Small intestine (tissue), 7 donors: Measurements from ENCODE around the gene PCNT. TPM values are rescaled to one million over a fixed set of nuclear protein-coding genes. Genes with fewer than 3 reads are reported as not detected.

Experiments
- DNase-seq, 2 donors: peaks; one replicate each; pipeline versions ENCODE4 v3.0.0 to v3.0.0-alpha.2; 2013
- FAIRE-seq: peaks from 2 replicates; lab custom pipeline; 2012; peaks lifted over from hg19 to GRCh38; lab: Jason Lieb, UNC
- H3K27ac ChIP-seq, 3 donors: one replicate each; pipeline ENCODE4 v1.5.1; 2013; ENCODE audit warnings: low read length in 2 of 3, mild to moderate bottlenecking in 2 of 3, control low read depth in 1 of 3, inconsistent platforms in 1 of 3, low read depth in 1 of 3, moderate library complexity in 1 of 3
- H3K27me3 ChIP-seq, 3 donors: one replicate each; pipeline ENCODE4 v1.6.1; 2013; ENCODE audit warnings: low read length in 3 of 3, inconsistent platforms in 1 of 3; ENCODE audit not compliant: control insufficient read depth in 3 of 3, insufficient read depth in 3 of 3
- H3K36me3 ChIP-seq, 3 donors: one replicate each; pipeline ENCODE4 v1.6.1; 2013; ENCODE audit warnings: low read length in 3 of 3, inconsistent platforms in 1 of 3, low read depth in 1 of 3, mild to moderate bottlenecking in 1 of 3, moderate library complexity in 1 of 3; ENCODE audit not compliant: control insufficient read depth in 3 of 3, insufficient read depth in 2 of 3
- H3K4me1 ChIP-seq, 3 donors: one replicate each; pipeline ENCODE4 v1.6.1; 2013; ENCODE audit warnings: low read length in 2 of 3, inconsistent platforms in 1 of 3, low read depth in 1 of 3, mild to moderate bottlenecking in 1 of 3, moderate library complexity in 1 of 3; ENCODE audit not compliant: control insufficient read depth in 3 of 3, insufficient read depth in 2 of 3
- H3K4me3 ChIP-seq, 3 donors: one replicate each; pipeline ENCODE4 v1.5.1; 2013; ENCODE audit warnings: low read length in 3 of 3, control low read depth in 1 of 3, inconsistent platforms in 1 of 3, low read depth in 1 of 3, mild to moderate bottlenecking in 1 of 3, moderate library complexity in 1 of 3
- H3K9me3 ChIP-seq, 2 donors: one replicate each; pipeline ENCODE4 v1.6.1; 2013; ENCODE audit warnings: low read depth in 1 of 2, low read length in 1 of 2; ENCODE audit not compliant: control insufficient read depth in 2 of 2, insufficient read depth in 1 of 2
- WGBS, 3 donors: extraction: QIAGEN DNeasy Blood & Tissue Kit; methylation state at CpG; one replicate each; pipeline ENCODE4 v1.1.7; 2013; 5-methylcytosine and 5-hydroxymethylcytosine counted together
- polyA plus RNA-seq, 4 donors: library from polyadenylated mRNA; stranded (reverse) in 3 of 4; unstranded in 1 of 4; fragments of 200-250 nt in 3 of 4; fragments of 120-200 nt in 1 of 4; gene quantifications; one replicate each; pipeline versions ENCODE4 v1.2.1 to v1.2.3, GENCODE V29; 2013
- donor health status: healthy with polysubstance abuse.
- donor health status: control.
- donor health status: control.
- donor health status: Bipolar disorder and iron deficiency.
- donor health status: healthy.

The PCNT gene
- polyA plus RNA-seq, 4 donors, result 9.2 to 15.4 (median 12.9) TPM

DNA sequence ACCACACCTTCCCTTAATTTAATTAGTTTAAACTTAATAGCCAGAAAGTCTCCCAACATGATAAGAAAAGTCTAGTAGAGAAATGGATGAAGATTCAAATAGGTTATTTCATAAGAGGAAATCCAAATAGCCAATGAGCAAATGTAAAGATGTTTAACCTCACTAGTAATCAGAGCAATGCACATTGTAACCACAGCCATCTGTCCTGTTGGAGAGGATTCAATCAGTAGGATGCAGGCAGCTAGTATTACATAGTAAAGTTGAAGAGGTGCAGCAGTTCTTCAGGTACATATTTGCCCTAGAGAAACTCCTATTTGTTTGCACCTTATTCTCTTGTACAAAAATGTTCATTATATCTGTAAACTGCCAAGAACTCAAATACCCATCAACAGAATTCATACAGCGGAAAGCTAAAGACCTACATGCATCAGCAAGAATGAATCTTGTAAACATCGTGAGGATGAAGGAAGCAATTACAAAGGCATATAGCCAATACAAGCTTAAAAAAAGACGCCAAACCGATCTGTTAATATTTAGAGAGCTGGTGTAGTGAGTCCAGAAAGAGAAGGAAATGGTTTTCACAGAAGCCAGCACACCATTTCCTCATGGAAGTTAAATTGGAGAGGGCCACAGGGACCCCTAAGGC is 162.6 kb downstream of the PCNT start:
- 67 to 91% (median 89%) methylated on average over 4 of the region's 4 CpGs for WGBS, 3 donors
- DNase-seq (no peak), FAIRE-seq (no peak)
- H3K4me3 ChIP-seq, result no peak overlapping the region
- no peaks in the 10 kb centered on the region for H3K27me3 ChIP-seq
- H3K36me3 ChIP-seq, result peaks cover 2 to 22% (median 7%) of the 10 kb centered on the region in 3 donors
- no peaks in the 10 kb centered on the region for H3K4me1 ChIP-seq
- no peak overlapping the region for H3K27ac ChIP-seq
- no peaks in the 10 kb centered on the region for H3K9me3 ChIP-seq

DNA sequence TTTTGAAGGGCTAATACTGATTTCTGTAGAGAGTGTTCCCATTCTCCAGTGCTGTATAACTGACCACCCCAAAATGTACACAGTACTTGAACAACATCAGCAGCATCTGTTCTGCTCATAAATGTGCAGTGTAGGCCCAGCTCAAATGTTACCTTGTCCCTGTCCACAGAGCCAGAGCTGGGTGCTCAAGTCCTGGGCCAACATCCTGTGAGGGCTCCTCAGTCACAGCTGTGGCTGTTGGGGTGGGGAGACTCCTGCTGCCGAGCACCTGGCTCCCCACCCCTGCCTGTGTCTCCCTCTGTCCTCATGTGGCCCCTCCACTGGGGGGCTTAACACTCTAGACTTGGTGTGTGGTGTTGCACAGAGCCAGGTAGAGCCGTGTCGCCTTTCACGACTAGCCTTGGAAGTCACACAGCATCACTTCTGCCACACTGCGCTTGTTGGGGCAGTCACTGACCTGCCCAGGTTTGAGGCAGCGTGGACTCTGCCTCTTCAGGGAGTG is 165.3 kb downstream of the PCNT start:
- Histone ChIP-seq H3K4me1 (no peaks in the 10 kb centered on the region), H3K36me3 (peaks cover 4 to 29% (median 9%) of the 10 kb centered on the region in 3 donors), H3K27me3 (no peaks in the 10 kb centered on the region), H3K4me3 (no peak overlapping the region), H3K9me3 (peaks cover 0 to 2% of the 10 kb centered on the region in 2 donors), H3K27ac (no peak overlapping the region)
- FAIRE-seq (no peak), DNase-seq (no peak)
- WGBS, 3 donors, result 84 to 91% (median 90%) methylated on average over 6 of the region's 6 CpGs

DNA sequence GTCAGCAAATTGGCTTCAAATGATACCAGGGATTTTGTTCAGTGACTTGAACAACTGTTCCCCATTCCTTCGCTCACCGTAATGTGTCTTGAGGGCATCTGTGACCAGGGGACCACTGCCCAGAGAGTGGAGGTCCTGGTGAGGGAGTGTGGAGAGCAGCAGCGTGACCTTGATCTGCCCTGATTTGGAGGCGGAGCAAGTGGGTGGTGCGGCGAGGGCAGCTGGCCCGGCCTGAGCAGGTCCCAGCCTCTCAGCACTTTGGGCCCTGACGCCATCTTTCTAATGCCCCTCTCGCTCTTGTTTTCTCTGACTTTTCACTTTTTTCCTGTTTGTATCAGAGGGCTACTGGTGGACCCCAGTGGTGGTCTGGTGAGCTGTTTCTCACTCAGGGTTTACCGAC is 165.8 kb downstream of the PCNT start:
- no peak for FAIRE-seq
- Histone ChIP-seq H3K9me3 (peaks cover 0 to 2% of the 10 kb centered on the region in 2 donors), H3K27me3 (no peaks in the 10 kb centered on the region), H3K4me1 (no peaks in the 10 kb centered on the region), H3K27ac (no peak overlapping the region), H3K4me3 (no peak overlapping the region), H3K36me3 (peaks cover 4 to 30% (median 9%) of the 10 kb centered on the region in 3 donors)
- 92 to 98% (median 97%) methylated on average over 10 of the region's 10 CpGs for WGBS, 3 donors
- no peak for DNase-seq

DNA sequence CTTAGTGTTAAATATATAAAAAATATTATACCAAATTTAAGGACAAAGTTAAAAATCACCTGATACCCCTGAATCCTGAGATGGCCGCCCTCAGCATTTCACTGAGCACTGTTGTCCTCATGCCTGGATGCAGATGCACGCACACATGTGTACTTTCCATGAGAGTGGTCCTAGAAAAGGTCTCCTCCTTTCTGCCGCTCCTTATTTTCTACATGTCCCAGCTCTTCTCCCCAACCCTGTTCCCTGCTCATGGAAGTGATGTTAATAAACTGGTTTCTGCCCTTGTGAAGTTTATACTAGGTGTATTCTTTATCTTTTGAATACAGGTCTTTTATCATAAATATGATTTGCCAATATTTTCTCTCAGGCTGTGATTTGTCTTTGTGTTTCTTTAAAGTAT is 167.6 kb downstream of the PCNT start:
- H3K4me1 ChIP-seq, result no peaks in the 10 kb centered on the region
- no peaks in the 10 kb centered on the region for H3K27me3 ChIP-seq
- DNase-seq (no peak), FAIRE-seq (no peak)
- no peak overlapping the region for H3K4me3 ChIP-seq
- peaks cover 4 to 26% (median 9%) of the 10 kb centered on the region in 3 donors for H3K36me3 ChIP-seq
- WGBS, 3 donors, result 95 to 100% (median 96%) methylated on average over 3 of the region's 3 CpGs
- no peak overlapping the region for H3K27ac ChIP-seq
- H3K9me3 ChIP-seq, result peaks cover 0 to 2% of the 10 kb centered on the region in 2 donors

DNA sequence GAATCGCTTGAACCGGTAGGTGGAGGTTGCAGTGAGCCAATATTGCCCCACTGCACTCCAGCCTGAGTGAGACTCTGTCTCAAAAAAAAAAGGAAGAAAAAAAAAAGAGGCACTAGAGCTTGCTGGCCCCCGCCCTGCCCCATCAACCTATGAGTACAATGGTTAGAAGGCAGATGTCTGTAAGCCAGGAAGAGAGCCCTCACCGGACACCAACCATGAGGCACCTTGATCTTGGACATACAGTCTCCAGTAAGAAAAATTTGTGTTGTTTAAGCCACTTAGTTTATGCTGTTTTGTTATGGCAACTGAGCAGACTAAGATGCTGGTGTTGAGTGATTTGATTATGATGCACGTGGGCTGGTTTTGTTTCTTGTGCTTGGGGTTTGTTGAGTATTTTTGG is 168.9 kb downstream of the PCNT start:
- no peak for DNase-seq
- FAIRE-seq, result no peak
- Histone ChIP-seq H3K27me3 (no peaks in the 10 kb centered on the region), H3K9me3 (peaks cover 0 to 2% of the 10 kb centered on the region in 2 donors), H3K4me1 (no peaks in the 10 kb centered on the region), H3K27ac (no peak overlapping the region), H3K36me3 (peaks cover 6 to 27% (median 12%) of the 10 kb centered on the region in 3 donors), H3K4me3 (no peak overlapping the region)
- 89 to 97% (median 90%) methylated on average over 5 of the region's 5 CpGs for WGBS, 3 donors

DNA sequence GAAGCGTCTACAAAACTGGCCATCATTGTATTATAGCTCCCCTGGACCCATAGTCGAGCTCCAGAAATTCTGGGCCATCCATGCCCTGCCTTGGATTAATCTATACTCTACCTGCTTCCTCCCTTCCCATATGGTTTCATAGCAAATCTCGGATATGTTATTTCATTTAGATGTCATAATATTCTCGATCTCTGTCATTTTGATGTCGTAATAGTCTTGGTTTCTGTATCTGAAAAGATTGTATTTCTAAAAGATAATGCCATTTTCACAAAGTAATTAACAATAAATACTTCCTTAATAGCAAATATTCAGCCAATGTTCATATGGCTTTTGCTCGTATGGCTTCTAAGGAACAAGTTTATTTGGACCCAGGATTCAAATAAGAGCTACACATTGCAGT is 169.9 kb downstream of the PCNT start:
- H3K27ac ChIP-seq, result no peak overlapping the region
- H3K27me3 ChIP-seq, result no peaks in the 10 kb centered on the region
- FAIRE-seq (no peak), DNase-seq (no peak)
- 96 to 100% (median 97%) methylated on average over 6 of the region's 6 CpGs for WGBS, 3 donors
- peaks cover 0 to 2% of the 10 kb centered on the region in 2 donors for H3K9me3 ChIP-seq
- H3K4me3 ChIP-seq, result no peak overlapping the region
- no peaks in the 10 kb centered on the region for H3K4me1 ChIP-seq
- H3K36me3 ChIP-seq, result peaks cover 9 to 36% (median 17%) of the 10 kb centered on the region in 3 donors

Other genes with a start within 250 kb of the PCNT start
- 100 to 1,000 TPM in 2 of 4 donors, 10 to 100 TPM in 1, 1 to 10 TPM in 1; 3.8 to 159 (median 68.5) TPM for gene COL6A2, start 226.0 kb upstream of the PCNT start, polyA plus RNA-seq
- 10 to 100 TPM in 3 of 4 donors, under 1 TPM in 1; 0.31 to 71.8 (median 39.0) TPM for gene FTCD, start 168.6 kb upstream of the PCNT start, polyA plus RNA-seq
- gene SPATC1L, start 139.7 kb upstream of the PCNT start, polyA plus RNA-seq, result 10 to 100 TPM in 2 of 4 donors, 1 to 10 TPM in 2; 2.9 to 12.6 (median 8.2) TPM
- 10 to 100 TPM; 13.2 to 42.1 (median 26.0) TPM for gene LSS, start 95.4 kb upstream of the PCNT start, polyA plus RNA-seq
- gene MCM3AP, start 38.5 kb upstream of the PCNT start, polyA plus RNA-seq, result 10 to 100 TPM; 38.3 to 75.4 (median 42.6) TPM
- gene YBEY, start 37.8 kb upstream of the PCNT start, polyA plus RNA-seq, result 10 to 100 TPM; 14.7 to 45.7 (median 23.7) TPM
- gene C21orf58, start 286 bp upstream of the PCNT start, polyA plus RNA-seq, result 1 to 10 TPM in 3 of 4 donors, under 1 TPM in 1; 0.54 to 9.1 (median 3.3) TPM
- 10 to 100 TPM; 13.8 to 42.9 (median 22.8) TPM for gene DIP2A, start 134.7 kb downstream of the PCNT start, polyA plus RNA-seq